Lung (tissue), 12 donors: Measurements from ENCODE around the gene LRRC52. TPM values are rescaled to one million over a fixed set of nuclear protein-coding genes. Genes with fewer than 3 reads are reported as not detected.
A peak's percentile ranks its signal among the peaks of the same experiment; 100 is the strongest.
"Not testable (repeated sequence)": the region's sequence is repeated elsewhere in the genome, so short reads cannot be mapped to it uniquely, and the experiment has no call there.

Source experiments
- ATAC-seq: fragments of 200-7000 bp; cut with Tn5 transposase; one replicate; pipeline ENCODE4 v1.9.1; 2020; ENCODE audit warnings: moderate number of reproducible peaks; ENCODE audit not compliant: insufficient read depth, low FRiP score
- DNase-seq, 3 donors: peaks; one replicate each; pipeline ENCODE4 v3.0.0-alpha.2; 2013 to 2017
- H3K27ac ChIP-seq, 2 donors: one replicate each; pipeline ENCODE4 v1.5.1; 2013; ENCODE audit warnings: mild to moderate bottlenecking in 2 of 2, moderate library complexity in 2 of 2, control low read depth in 1 of 2, inconsistent platforms in 1 of 2, low read depth in 1 of 2, low read length in 1 of 2
- H3K27me3 ChIP-seq, 3 donors: one replicate each; pipeline ENCODE4 v1.5.1; 2013; ENCODE audit warnings: low read length in 2 of 3; ENCODE audit not compliant: control insufficient read depth in 3 of 3, insufficient read depth in 3 of 3
- H3K36me3 ChIP-seq, 4 donors: one replicate each; pipeline ENCODE4 v1.5.1; 2013; ENCODE audit warnings: low read length in 4 of 4, mild to moderate bottlenecking in 1 of 4, moderate library complexity in 1 of 4; ENCODE audit not compliant: control insufficient read depth in 4 of 4, insufficient read depth in 4 of 4
- H3K4me1 ChIP-seq, 5 donors: one replicate each; pipeline ENCODE4 v1.5.1; 2013; ENCODE audit warnings: low read length in 5 of 5, mild to moderate bottlenecking in 2 of 5, moderate library complexity in 1 of 5; ENCODE audit not compliant: control insufficient read depth in 5 of 5, insufficient read depth in 5 of 5
- H3K4me3 ChIP-seq: one replicate; pipeline ENCODE4 v1.5.1; 2013; ENCODE audit warnings: mild to moderate bottlenecking, control low read depth, moderate library complexity
- H3K9ac ChIP-seq, 2 donors: one replicate each; pipeline ENCODE4 v1.5.1; 2013; ENCODE audit warnings: low read length in 2 of 2, control low read depth in 1 of 2; ENCODE audit not compliant: insufficient read depth in 1 of 2
- H3K9me3 ChIP-seq, 4 donors: one replicate each; pipeline ENCODE4 v1.5.1; 2013; ENCODE audit warnings: low read length in 3 of 4, mild to moderate bottlenecking in 1 of 4, moderate library complexity in 1 of 4; ENCODE audit not compliant: control insufficient read depth in 4 of 4, insufficient read depth in 3 of 4
- CTCF ChIP-seq: IDR thresholded peaks from 2 replicates; pipeline ENCODE4 v1.5.1; 2012; ENCODE audit warnings: mild to moderate bottlenecking; ENCODE audit errors: control extremely low read depth, extremely low read depth
- WGBS, 2 donors: extraction: QIAGEN DNeasy Blood & Tissue Kit; methylation state at CpG; one replicate each; pipeline ENCODE4 v1.1.7; 2013; 5-methylcytosine and 5-hydroxymethylcytosine counted together
- polyA plus RNA-seq, 2 donors: library from polyadenylated mRNA; stranded (reverse); fragments of 200-250 nt; gene quantifications; one replicate each; pipeline ENCODE4 v1.2.1, GENCODE V29; 2013
- total RNA-seq, 2 donors: library from RNA; depleted of rRNA in 1 of 2; stranded (reverse); fragments of >200 nt in 1 of 2; gene quantifications; one replicate each; pipeline ENCODE4 v1.2.1, GENCODE V29; 2014 to 2021
- donor health status: control.
- donor health status: control.
- donor health status: Bipolar disorder and iron deficiency.
- donor health status: healthy.
- donor health status: DM: yes; HTN: yes; CAD: no.

The LRRC52 gene
- total and polyA plus RNA-seq, 4 donors = 0.08 to 0.14 TPM; not detected in 2

GRCh38 chr1:165598676-165599059 lies 54.9 kb downstream of the LRRC52 start:
- TF ChIP-seq CTCF = no peak
- no peaks in the 10 kb centered on the region for H3K9me3 ChIP-seq
- H3K27ac ChIP-seq = peak overlapping the region; percentile 64 to 92
- no peaks in the 10 kb centered on the region for H3K36me3 ChIP-seq
- no peak for ATAC-seq
- peak in 1 of 3 donors; percentile 37 for DNase-seq
- H3K4me1 ChIP-seq = peaks cover 0 to 17% (median 0%) of the 10 kb centered on the region in 5 donors
- no peaks in the 10 kb centered on the region for H3K27me3 ChIP-seq
- H3K4me3 ChIP-seq = peak overlapping the region; percentile 49
- 26 to 34% methylated on average over 3 of the region's 3 CpGs for WGBS, 2 donors
- peak overlapping the region; percentile 66 to 84 for H3K9ac ChIP-seq

GRCh38 chr1:165600793-165601192 lies 57.0 kb downstream of the LRRC52 start:
- no peak for DNase-seq
- Histone ChIP-seq H3K4me1 (peaks cover 0 to 12% (median 0%) of the 10 kb centered on the region in 5 donors), H3K9ac (no peak overlapping the region), H3K27ac (no peak overlapping the region), H3K9me3 (no peaks in the 10 kb centered on the region), H3K4me3 (no peak overlapping the region), H3K27me3 (no peaks in the 10 kb centered on the region), H3K36me3 (no peaks in the 10 kb centered on the region)
- WGBS, 2 donors = 43% methylated on average over 4 of the region's 4 CpGs
- ATAC-seq = no peak
- TF ChIP-seq CTCF = no peak

DNA sequence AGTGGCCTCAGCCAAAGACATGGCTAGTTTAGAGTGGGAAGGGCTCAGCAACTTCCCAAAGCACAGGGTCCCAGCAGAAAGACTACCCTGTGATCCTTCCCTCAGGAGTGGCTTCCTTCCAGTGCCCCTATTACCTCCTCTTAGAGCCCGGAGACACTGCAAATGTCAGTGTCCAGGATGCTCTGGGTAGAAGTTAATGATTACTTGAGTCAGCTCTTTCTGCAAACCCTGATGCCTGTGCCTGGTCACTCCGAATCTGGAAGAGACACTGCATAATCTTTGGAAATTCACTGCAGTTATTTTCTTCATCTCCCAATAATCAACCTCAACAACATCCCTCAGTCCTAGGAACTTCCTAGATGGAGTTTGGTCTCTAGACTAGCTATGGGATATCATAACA lies 60.0 kb downstream of the LRRC52 start:
- WGBS, 2 donors = 61 to 81% methylated on average over 2 of the region's 2 CpGs
- no peak for TF ChIP-seq CTCF
- peaks cover 0 to 2% (median 0%) of the 10 kb centered on the region in 3 donors for H3K27me3 ChIP-seq
- DNase-seq (no peak), ATAC-seq (no peak)
- H3K4me3 ChIP-seq = no peak overlapping the region
- H3K36me3 ChIP-seq = no peaks in the 10 kb centered on the region
- H3K4me1 ChIP-seq = peaks cover 0 to under 1% (median 0%) of the 10 kb centered on the region in 5 donors
- no peak overlapping the region for H3K27ac ChIP-seq
- no peaks in the 10 kb centered on the region for H3K9me3 ChIP-seq
- no peak overlapping the region for H3K9ac ChIP-seq

DNA sequence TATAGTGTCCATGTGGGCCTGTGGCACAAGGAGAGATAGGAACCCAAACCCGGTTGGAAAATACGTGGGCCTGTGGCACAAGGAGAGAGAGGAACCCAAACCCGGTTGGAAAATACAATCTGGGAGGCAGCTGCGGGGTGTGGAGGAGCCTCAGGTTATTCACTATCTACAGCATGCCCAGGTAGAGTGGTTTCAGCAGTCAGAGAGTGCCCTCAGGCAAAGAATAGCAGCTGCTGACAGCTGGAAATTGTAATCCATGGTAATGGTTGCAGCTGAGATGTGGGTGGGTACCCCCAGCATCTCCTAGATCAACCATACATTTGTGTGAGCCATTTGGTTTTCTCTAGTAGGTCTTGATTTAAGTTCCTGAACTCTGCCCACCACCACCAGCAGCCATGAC lies 61.4 kb downstream of the LRRC52 start:
- Histone ChIP-seq H3K9ac (no peak overlapping the region), H3K4me3 (no peak overlapping the region), H3K9me3 (no peaks in the 10 kb centered on the region), H3K36me3 (no peaks in the 10 kb centered on the region), H3K27me3 (peaks cover 0 to 2% (median 0%) of the 10 kb centered on the region in 3 donors), H3K4me1 (no peaks in the 10 kb centered on the region), H3K27ac (no peak overlapping the region)
- WGBS, 2 donors = 87 to 96% methylated on average over 4 of the region's 4 CpGs
- DNase-seq (no peak), ATAC-seq (no peak)
- TF ChIP-seq CTCF = no peak

DNA sequence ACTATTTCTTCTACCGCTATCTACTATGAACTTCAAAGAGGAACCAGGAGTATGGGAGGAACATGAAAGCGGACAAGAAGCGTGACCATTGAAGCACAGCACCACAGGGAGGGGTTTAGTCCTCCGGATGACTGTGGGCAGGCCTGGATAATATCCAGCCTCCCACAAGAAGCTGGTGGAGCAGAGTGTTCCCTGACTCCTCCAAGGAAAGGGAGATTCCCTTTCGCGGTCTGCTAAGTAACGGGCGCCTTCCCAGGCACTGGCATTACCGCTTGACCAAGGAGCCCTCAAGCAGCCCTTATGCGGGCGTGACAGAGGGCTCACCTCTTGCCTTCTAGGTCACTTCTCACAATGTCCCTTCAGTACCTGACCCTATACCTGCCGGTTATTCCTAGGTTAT lies 62.9 kb downstream of the LRRC52 start:
- H3K27me3 ChIP-seq, H3K36me3 ChIP-seq, H3K9me3 ChIP-seq, H3K9ac ChIP-seq, H3K4me3 ChIP-seq, H3K27ac ChIP-seq, DNase-seq, ATAC-seq, H3K4me1 ChIP-seq: not testable (repeated sequence)
- 70 to 90% methylated on average over 12 of the region's 12 CpGs for WGBS, 2 donors
